ENCODE data around the gene SMAD2. TPM values are rescaled to one million over a fixed set of nuclear protein-coding genes. Genes with fewer than 3 reads are reported as not detected.

Gene SMAD2
- total and polyA plus RNA-seq, 9 of the 15 experiments (the other 6 are each of a cell fraction or from before 2014, with no cell fraction given) = 9.2 to 49.6 (median 33.7) TPM

DNA sequence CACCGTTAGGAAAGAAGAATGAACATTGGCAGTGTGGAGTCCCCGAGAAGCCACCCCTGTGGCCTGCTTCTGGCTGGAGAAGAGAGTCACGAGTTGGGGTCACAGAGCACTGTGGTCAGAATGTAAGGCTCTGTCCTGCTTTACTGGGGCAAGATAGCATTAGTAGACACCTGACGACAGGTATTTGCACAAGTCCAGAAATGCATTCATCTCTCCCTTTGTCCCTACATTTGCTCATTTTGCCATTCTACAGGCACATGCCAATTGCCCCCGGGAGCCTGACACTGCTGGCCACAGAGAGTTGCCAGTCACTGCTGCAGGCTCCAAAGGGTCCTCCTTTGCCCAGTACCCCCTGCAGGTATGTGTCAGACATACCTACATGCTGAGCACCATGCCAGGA lies 133.3 kb downstream of the SMAD2 start:
- ATAC-seq = no peak
- H3K36me3 ChIP-seq (ENCODE audit: control insufficient read depth, insufficient read depth, low read length) = no peaks in the 10 kb centered on the region
- no peak for FAIRE-seq
- H3K79me2 ChIP-seq (ENCODE audit: control insufficient read depth, insufficient read depth, low read length) = no peaks in the 10 kb centered on the region
- no peaks in the 10 kb centered on the region for H3K9me1 ChIP-seq (ENCODE audit: control insufficient read depth, insufficient read depth, low read length)
- BruUV-seq (replicated peaks) = no TSS peak
- no peak overlapping the region for H3K9ac ChIP-seq (ENCODE audit: insufficient read depth in 1 of 2, low read depth in 2 of 2, low read length in 2 of 2)
- intact Hi-C loops (cut with micrococcal nuclease) (no loop called here), in situ Hi-C loops (cut with MboI) (no loop called here)
- no peaks in the 10 kb centered on the region for H3K4me1 ChIP-seq (replicated peaks in 1 of 2; ENCODE audit: control insufficient read depth in 2 of 2, insufficient read depth in 2 of 2, low read length in 2 of 2)
- WGBS (ENCODE audit: insufficient coverage, low coverage, missing lambda C conversion rate) = 0% methylated on average over 5 of the region's 5 CpGs
- peaks cover 0 to 33% of the 10 kb centered on the region in 2 experiments; a peak in 4 of 5 replicates for H3K27me3 ChIP-seq (ENCODE audit: control insufficient read depth in 2 of 2, insufficient read depth in 2 of 2, low read length in 2 of 2)
- ChIA-PET POLR2A (interaction anchor here (0.7 kb wide), 1 partner anchor 16 kb away, joined by 3 read pairs; no protein-coding TSS in a partner anchor), CTCF (ENCODE audit: low intra/inter-chr PET ratio) (no interaction called here)
- H4K20me1 ChIP-seq (replicated peaks; ENCODE audit: control insufficient read depth, insufficient read depth, low read length) = no peaks in the 10 kb centered on the region
- H3K4me3 ChIP-seq = no peak overlapping the region
- H3K27ac ChIP-seq (ENCODE audit: extremely low read depth, low read depth, low read length) = no peak overlapping the region
- H3K4me2 ChIP-seq (ENCODE audit: insufficient read depth, low read length) = no peak overlapping the region
- TF ChIP-seq TFAM (CRISPR knock-in tag; conservative IDR thresholded peaks at IDR 0.05) (no peak), ZNF717 (CRISPR knock-in tag; IDR thresholded peaks at IDR 0.05) (no peak), ADNP (tag; IDR thresholded peaks at IDR 0.05) (no peak), EP400 (IDR thresholded peaks at IDR 0.05) (no peak), NCOA2 (IDR thresholded peaks at IDR 0.05; ENCODE audit: partially characterized antibody in 2 of 2) (no peak), SIX5 (IDR thresholded peaks at IDR 0.05; ENCODE audit: borderline replicate concordance in 1 of 2, insufficient read depth in 1 of 2, low read depth in 1 of 2, low read length in 2 of 2) (no peak), BCL6 (CRISPR knock-in tag; IDR thresholded peaks at IDR 0.05) (no peak), TEAD2 (tag; IDR thresholded peaks at IDR 0.05) (no peak), ARNT (IDR thresholded peaks at IDR 0.05) (no peak), MECOM (CRISPR knock-in tag; IDR thresholded peaks at IDR 0.05) (no peak), RAD21 (CRISPR knock-in tag; conservative IDR thresholded peaks at IDR 0.05 in 1 of 2, IDR thresholded peaks at IDR 0.05 in 1 of 2) (no peak)
- TF ChIP-seq, protein P1, sequence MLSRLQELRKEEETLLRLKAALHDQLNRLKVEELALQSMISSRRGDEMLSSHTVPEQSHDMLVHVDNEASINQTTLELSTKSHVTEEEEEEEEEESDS (CRISPR knock-in tag; IDR thresholded peaks at IDR 0.05) = no peak
- TF ChIP-seq, protein P2, sequence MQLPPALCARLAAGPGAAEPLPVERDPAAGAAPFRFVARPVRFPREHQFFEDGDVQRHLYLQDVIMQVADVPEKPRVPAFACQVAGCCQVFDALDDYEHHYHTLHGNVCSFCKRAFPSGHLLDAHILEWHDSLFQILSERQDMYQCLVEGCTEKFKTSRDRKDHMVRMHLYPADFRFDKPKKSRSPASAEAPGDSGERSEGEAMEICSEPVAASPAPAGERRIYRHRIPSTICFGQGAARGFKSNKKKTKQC (CRISPR knock-in tag; IDR thresholded peaks at IDR 0.05) = no peak
- TF ChIP-seq, protein P3, sequence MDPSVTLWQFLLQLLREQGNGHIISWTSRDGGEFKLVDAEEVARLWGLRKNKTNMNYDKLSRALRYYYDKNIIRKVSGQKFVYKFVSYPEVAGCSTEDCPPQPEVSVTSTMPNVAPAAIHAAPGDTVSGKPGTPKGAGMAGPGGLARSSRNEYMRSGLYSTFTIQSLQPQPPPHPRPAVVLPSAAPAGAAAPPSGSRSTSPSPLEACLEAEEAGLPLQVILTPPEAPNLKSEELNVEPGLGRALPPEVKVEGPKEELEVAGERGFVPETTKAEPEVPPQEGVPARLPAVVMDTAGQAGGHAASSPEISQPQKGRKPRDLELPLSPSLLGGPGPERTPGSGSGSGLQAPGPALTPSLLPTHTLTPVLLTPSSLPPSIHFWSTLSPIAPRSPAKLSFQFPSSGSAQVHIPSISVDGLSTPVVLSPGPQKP (CRISPR knock-in tag; IDR thresholded peaks at IDR 0.05) = no peak
- TF ChIP-seq, protein P4, sequence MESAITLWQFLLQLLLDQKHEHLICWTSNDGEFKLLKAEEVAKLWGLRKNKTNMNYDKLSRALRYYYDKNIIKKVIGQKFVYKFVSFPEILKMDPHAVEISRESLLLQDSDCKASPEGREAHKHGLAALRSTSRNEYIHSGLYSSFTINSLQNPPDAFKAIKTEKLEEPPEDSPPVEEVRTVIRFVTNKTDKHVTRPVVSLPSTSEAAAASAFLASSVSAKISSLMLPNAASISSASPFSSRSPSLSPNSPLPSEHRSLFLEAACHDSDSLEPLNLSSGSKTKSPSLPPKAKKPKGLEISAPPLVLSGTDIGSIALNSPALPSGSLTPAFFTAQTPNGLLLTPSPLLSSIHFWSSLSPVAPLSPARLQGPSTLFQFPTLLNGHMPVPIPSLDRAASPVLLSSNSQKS (CRISPR knock-in tag; IDR thresholded peaks at IDR 0.05) = no peak
- no peak for DNase-seq (ENCODE audit: extremely low read depth in 1 of 4, low spot score in 3 of 4)
- no peak overlapping the region for H2AFZ ChIP-seq (ENCODE audit: low read depth, low read length)
- H3K9me3 ChIP-seq (replicated peaks; ENCODE audit: control insufficient read depth, insufficient read depth, low read depth, low read length) = no peaks in the 10 kb centered on the region
